K562 (cell line): ENCODE data around the gene NLGN3. TPM values are rescaled to one million over a fixed set of nuclear protein-coding genes. Genes with fewer than 3 reads are reported as not detected.

ENCODE experiments used
- BHLHE40 ChIP-seq: IDR thresholded peaks from 2 replicates; pipeline ENCODE4 v1.6.1; 2011; ENCODE audit warnings: low read length, improper control_type of control experiment
- CBFA2T3 ChIP-seq: fragments of 450-650 bp; IDR thresholded peaks from 2 replicates; pipeline ENCODE4 v1.6.1; 2017
- CEBPG ChIP-seq, 3 experiments: fragments of 200-800 bp in 1 of 3; sonication (Bioruptor generic) in 1 of 3; sonication (generic) in 1 of 3; formaldehyde crosslinking in 1 of 3; IDR thresholded peaks in 2 of 3; conservative IDR thresholded peaks in 1 of 3; 2 replicates each; pipeline versions ENCODE4 v1.6.1 to v1.8.0; 2016 to 2022; ENCODE audit warnings: missing compliant biosample characterization in 2 of 3, missing genetic modification characterization in 2 of 3, mild to moderate bottlenecking in 1 of 3, missing genetic modification reagents in 1 of 3
- CEBPZ ChIP-seq: fragments of 150-350 bp; IDR thresholded peaks from 2 replicates; pipeline ENCODE4 v1.6.1; 2014; ENCODE audit warnings: low read depth, mild to moderate bottlenecking, low read length, borderline replicate concordance
- GMEB1 ChIP-seq: fragments of 250-450 bp; sonication (Bioruptor Pico); IDR thresholded peaks from 2 replicates; pipeline ENCODE4 v1.4.0; 2020; ENCODE audit warnings: mild to moderate bottlenecking
- HDAC6 ChIP-seq: IDR thresholded peaks from 2 replicates; pipeline ENCODE4 v1.6.1; 2012; ENCODE audit warnings: low read depth, mild to moderate bottlenecking, control low read depth, inconsistent platforms, low read length, moderate library complexity
- KAT8 ChIP-seq: fragments of 450-650 bp; IDR thresholded peaks from 2 replicates; pipeline ENCODE4 v1.6.1; 2016; ENCODE audit warnings: low read depth, mild to moderate bottlenecking
- LCOR ChIP-seq: sonication (generic); formaldehyde crosslinking; IDR thresholded peaks from 2 replicates; pipeline ENCODE4 v1.8.0; 2022; ENCODE audit warnings: mild to moderate bottlenecking, missing genetic modification reagents
- NCOA2 ChIP-seq, 2 experiments: fragments of 450-650 bp; IDR thresholded peaks; 2 replicates each; pipeline ENCODE4 v1.6.1; 2018; ENCODE audit warnings: mild to moderate bottlenecking in 2 of 2, moderate library complexity in 1 of 2; ENCODE audit not compliant: partially characterized antibody in 2 of 2
- NFE2 ChIP-seq: IDR thresholded peaks from 2 replicates; pipeline ENCODE4 v1.6.1; 2014; ENCODE audit warnings: antibody characterized with exemption, low read depth
- PATZ1 ChIP-seq: fragments of 250-450 bp; sonication (Bioruptor Pico); IDR thresholded peaks from 2 replicates; pipeline ENCODE4 v1.5.0; 2020; ENCODE audit warnings: mild to moderate bottlenecking, borderline replicate concordance
- POLR3G ChIP-seq: IDR thresholded peaks from 2 replicates; pipeline ENCODE4 v1.6.1; 2011; ENCODE audit not compliant: insufficient read length, insufficient replicate concordance; ENCODE audit errors: extremely low read depth
- SIRT6 ChIP-seq: IDR thresholded peaks from one replicate; pipeline ENCODE4 v1.6.1; 2012; ENCODE audit warnings: low read depth, mild to moderate bottlenecking, control low read depth, inconsistent platforms, low read length, moderate library complexity
- ZNF175 ChIP-seq: fragments of 200-800 bp; sonication (Bioruptor generic); IDR thresholded peaks from 2 replicates; pipeline ENCODE4 v1.6.1; 2016; ENCODE audit warnings: low read depth, mild to moderate bottlenecking, missing genetic modification characterization, missing compliant biosample characterization
- polyA plus RNA-seq, 8 experiments: library from polyadenylated mRNA; depleted of rRNA in 4 of 8; stranded (reverse) in 5 of 8; unstranded in 3 of 8; fragments of >200 nt; fragmentation: Nextera tagmentation in 2 of 8; fragmentation: Illumina TruSeq in 1 of 8; extraction: Ambion mirVana in 2 of 8; extraction: Trizol in 1 of 8; gene quantifications; 2 replicates each; pipeline versions ENCODE4 v1.2.1 to v1.2.3, GENCODE V29; 2011 to 2014; ENCODE audit warnings: inconsistent platforms in 1 of 8, missing spikeins in 1 of 8
- total RNA-seq, 7 experiments: library from RNA; depleted of rRNA in 6 of 7; stranded (reverse); fragments of >200 nt in 6 of 7; fragmentation: Illumina TruSeq in 2 of 7; extraction: Trizol in 2 of 7; gene quantifications; 2 replicates each; pipeline versions ENCODE4 v1.2.1 to v1.2.3, GENCODE V29; 2011 to 2021; ENCODE audit warnings: low replicate concordance in 1 of 7
- TF ChIP-seq, protein P1 (sequence below): fragments of 450-650 bp; formaldehyde crosslinking; IDR thresholded peaks from 2 replicates; pipeline ENCODE4 v1.4.0; 2020; ENCODE audit warnings: mild to moderate bottlenecking, mixed read lengths

Gene NLGN3
- total and polyA plus RNA-seq, 9 of the 15 experiments (the other 6 are each of a cell fraction or from before 2014, with no cell fraction given): 0.03 to 0.86 (median 0.25) TPM

- TF ChIP-seq POLR3G (no peak), NCOA2 (IDR thresholded peaks at IDR 0.05; ENCODE audit: partially characterized antibody in 2 of 2) (no peak), KAT8 (no peak), GMEB1 (CRISPR knock-in tag) (no peak), SIRT6 (no peak), PATZ1 (CRISPR knock-in tag) (no peak), CEBPG (CRISPR knock-in tag; IDR thresholded peaks at IDR 0.05) (no peak), CEBPG (tag; conservative IDR thresholded peaks at IDR 0.05 in 1 of 2, IDR thresholded peaks at IDR 0.05 in 1 of 2) (no peak), ZNF175 (CRISPR knock-in tag) (no peak), NFE2 (peak; percentile 61), CEBPZ (no peak), BHLHE40 (peak; percentile 28; the same call in 1 of the 2 replicates), CBFA2T3 (peak; percentile 54; the same call in 1 of the 2 replicates), HDAC6 (no peak), LCOR (no peak)
- TF ChIP-seq, protein P1, sequence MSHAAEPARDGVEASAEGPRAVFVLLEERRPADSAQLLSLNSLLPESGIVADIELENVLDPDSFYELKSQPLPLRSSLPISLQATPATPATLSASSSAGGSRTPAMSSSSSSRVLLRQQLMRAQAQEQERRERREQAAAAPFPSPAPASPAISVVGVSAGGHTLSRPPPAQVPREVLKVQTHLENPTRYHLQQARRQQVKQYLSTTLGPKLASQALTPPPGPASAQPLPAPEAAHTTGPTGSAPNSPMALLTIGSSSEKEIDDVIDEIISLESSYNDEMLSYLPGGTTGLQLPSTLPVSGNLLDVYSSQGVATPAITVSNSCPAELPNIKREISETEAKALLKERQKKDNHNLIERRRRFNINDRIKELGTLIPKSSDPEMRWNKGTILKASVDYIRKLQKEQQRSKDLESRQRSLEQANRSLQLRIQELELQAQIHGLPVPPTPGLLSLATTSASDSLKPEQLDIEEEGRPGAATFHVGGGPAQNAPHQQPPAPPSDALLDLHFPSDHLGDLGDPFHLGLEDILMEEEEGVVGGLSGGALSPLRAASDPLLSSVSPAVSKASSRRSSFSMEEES (CRISPR knock-in tag): no peak
Measured at GRCh38 chrX:71168134-71168533, 23.5 kb downstream of the NLGN3 start (continued).
